ENCODE results near the gene RNF181. TPM values are rescaled to one million over a fixed set of nuclear protein-coding genes. Genes with fewer than 3 reads are reported as not detected.

Gene RNF181, protein sequence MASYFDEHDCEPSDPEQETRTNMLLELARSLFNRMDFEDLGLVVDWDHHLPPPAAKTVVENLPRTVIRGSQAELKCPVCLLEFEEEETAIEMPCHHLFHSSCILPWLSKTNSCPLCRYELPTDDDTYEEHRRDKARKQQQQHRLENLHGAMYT
- 105 and 194 TPM in 2 replicates for total RNA-seq

DNA sequence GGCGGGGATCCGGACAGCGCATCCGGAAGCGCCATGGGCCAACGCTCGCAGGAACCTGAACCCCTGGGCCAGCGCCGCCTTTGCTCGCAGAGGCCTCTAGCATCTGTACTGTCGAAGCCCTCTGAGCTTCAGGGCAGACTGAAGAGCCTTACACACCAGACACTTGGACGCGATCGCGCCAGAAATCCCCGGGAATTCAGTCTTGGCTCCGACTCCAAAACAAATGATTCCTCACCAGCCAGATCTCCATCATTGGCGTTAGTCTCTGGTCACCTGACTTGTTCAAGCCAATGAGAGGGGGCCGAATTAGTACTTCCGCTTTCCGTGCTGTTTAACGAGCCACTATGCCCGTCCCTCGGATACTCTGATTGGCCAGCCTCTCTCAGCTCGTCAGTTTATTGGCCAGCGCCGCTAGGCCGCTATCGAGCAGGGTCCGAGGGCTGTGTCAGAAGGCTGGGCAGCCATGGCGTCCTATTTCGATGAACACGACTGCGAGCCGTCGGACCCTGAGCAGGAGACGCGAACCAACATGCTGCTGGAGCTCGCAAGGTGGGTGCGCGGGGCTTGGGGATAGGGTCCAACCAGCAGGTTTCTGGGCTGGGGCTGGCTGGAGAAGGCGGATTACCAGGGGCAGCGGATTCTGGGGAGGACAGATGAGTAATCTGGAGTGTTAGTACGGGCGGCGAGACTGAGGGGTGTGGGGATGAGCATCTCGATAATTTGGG lies at the start of gene RNF181:
Gene RNF181, plus strand, starts transcription at position 445 of the 725 bp plus-strand sequence. Its CDS starts 19 bp downstream, at position 464.

DNA sequence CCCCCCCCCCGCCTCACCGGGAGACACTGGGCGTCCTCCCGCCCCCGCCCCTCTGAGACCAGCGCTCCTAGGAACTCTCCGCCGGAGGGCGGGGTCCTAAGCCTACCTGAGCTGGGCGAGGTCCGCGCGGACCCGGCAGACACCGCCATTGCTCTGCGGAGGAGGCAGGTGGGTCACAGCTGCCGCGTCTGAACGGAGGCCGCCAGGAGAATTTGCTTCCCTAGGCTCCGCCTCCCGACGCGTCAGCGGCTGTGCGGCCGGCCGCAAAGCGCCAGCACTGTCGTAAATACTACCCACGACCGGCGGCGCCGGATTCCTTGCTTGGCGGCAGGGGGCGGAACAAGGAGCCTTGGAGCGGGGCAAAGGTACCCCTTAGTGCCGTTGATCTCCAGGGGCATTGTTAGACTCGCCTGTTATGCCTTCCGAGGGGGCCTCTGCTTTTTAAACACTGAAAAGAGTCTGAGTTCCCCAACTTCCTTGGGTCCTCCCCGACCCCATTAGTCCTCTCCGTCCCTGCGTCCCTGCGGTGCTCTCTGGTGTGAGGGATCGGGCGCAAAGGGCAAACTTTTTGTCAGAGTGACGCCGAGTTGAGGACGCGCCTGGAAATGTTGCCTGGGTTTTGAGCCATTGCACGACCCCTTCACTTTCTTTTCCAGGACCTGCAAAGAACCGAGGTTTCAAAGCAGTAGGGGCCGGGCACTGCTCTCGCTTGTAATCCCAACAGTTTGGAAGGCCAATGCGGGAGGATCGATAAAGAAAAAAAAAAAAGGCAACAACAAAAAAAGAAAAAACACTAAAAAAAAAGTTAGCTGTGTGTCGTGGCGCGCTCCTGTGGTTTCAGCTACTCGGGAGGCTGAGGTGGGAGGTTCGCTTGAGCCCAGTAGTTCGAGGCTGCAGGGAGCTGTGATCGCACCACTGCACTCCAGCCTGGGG lies 34.0 kb upstream of the RNF181 start, which contains the start of gene GGCX:
Gene GGCX, minus strand, starts transcription at position 214 of the 933 bp plus-strand sequence. Its CDS starts 65 bp downstream, at position 149.

DNA sequence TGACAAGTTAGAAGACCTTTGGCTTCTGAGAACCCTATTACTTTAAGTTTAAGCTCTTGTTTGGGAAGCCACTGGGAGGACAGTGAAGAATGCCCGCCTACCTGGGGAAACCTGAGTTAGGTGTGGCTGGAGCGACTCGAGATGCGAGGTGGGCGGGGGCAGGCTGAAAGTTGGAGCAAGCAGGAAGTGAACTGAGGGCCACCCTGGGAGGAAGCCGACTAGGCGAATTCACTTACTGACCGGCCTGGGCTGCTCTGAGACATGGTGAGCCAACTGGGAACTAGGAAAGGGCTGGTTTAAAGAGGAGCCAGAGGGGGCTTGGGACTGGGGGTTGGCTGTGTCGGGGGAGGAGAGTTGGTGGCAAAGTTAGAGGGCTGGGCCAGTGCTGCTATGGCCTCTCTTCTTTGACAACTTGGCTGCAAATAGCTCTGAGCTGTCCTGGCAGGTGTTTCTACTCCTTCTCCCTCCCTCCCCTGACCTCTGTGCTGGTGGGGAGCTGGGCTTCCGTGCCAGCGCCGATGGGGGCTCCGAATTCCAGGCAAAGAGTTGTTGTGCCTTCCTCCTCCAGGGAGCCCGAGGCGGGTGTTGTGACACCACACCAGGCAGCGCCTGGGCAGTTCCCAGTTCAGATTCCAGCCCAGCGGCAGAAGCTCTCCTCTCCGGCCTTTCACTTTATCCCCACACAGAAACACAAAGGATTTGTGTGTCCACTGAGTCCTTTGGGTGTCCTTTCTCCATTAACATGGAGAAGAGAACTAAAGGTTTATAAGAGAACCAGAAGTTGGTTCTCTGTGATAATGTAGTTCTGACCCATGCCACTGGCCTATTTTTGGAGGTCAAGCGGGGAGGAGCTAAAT lies 17.9 kb upstream of the RNF181 start, which contains the start of gene VAMP8:
Gene VAMP8, plus strand, starts transcription at position 201 of the 857 bp plus-strand sequence. Its CDS starts 61 bp downstream, at position 262.

DNA sequence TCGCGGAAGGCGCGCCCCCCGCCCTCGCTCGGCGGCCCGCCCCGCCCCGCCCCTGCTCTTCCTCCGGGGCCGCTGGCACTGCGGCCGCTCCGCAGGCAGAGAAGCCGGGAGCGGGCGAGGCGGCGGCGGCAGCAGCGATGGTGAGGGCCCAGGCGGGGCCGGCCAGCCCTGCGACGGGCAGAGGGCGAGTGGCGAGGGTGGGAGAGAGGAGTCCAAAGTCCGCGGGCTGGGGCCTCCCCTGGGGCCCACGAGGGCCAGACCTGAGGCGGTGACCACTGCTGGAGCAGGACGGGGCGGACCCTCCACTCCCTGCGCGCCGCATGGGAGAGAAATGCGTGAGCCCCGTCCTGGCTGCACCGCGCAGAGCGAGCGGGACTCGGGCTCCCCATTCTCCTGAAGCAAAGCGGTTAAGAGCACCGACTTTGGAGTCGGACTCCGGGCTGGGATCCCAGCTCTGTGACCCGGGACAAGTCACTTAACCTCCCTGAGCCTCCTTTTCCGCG lies 11.1 kb upstream of the RNF181 start, which contains the start of gene VAMP5:
Gene VAMP5, plus strand, starts transcription at position 78 of the 503 bp plus-strand sequence. Its CDS starts 60 bp downstream, at position 138.

DNA sequence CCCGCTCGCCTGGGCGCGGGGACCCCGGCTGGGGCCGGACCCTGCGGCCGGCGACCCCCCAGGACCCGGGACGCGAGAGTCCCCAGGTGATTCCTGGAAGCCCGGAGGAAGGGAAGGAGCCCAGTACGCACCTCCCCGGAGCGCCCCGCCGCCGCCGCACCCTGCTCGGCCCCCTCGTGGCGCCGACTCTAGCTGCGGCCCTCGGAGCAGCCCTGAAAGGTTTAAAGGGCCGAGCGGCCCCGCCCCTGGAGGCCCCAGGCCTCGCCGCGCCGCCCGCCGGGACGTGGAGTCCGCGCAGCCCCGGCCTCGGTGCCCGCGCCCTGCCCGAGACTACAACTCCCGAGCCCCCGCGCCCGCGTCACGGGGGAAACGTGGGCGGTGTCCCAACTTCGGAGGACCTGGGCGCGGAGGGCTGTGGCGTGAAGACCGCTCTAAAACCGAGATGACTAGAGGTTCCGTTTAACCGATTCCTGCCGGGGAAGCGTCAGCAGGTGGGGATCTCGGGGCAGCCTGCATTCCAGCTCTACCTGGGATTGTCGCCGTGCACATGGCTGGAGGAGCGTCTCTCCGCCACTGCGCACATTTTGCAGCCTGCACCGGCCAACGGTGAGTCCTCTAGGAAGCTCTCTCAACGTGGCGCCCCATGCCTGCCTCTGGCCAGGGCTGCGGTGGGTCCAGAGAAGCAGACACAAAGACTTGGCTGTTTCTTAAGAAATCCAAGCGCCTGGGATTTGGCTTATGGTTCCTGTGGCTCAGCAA lies 7.1 kb downstream of the RNF181 start, which contains the start of gene TMEM150A:
Gene TMEM150A, minus strand, starts transcription at position 223 of the 759 bp plus-strand sequence. CDS start 750 bp downstream, outside the sequence.

DNA sequence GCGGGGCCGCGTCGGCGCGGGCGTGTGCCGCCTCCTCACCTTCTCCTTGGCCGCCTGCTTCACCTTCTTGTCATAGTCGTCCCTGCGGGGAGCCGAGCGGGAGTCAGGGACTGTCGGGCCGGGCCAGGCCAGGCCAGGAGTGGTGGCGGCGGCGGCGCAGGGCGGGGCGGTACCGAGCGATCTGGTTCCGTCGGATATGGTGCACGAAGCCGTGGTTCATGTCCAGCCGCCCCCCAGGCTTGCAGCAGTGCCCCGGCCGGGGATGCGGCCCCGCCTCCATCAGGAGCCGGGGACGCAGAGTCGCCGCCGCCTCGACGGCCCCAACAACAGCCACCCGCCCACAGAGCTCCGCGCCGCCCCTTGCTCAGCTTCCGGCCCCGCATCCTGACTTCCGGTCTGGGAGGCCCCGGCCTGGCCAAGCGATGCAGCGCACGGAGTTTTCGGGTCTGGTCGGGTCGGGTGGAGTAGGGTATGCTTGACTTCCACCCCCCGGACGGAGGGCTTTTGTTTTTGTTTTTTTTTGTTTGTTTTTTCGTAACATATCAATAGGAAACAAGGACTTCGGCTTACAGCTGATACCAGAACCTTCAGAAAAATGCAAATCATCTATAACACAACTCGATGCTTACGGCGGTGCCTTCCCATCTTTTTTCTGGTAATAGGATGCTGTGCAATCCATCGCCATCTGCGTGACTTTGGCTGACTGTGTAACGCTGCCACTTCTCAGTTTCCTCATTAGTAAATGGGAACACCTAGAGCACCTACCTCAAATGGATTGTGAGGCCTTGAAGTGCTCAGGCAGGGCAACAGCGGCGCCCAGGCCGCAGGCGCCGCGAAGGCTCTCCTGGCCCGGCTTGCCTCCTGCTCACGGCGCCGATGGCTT lies 16.4 kb downstream of the RNF181 start, which contains the start of gene C2orf68:
Gene C2orf68, minus strand, starts transcription at position 362 of the 883 bp plus-strand sequence. Its CDS starts 82 bp downstream, at position 280.

Small RNAs within 50 kb of the gene (small RNA-seq; reads per million reads assigned to genes)
- not detected for gene RN7SL126P

Other genes with a start within 250 kb of the RNF181 start
- gene RETSAT, start 241.2 kb upstream of the RNF181 start, total RNA-seq, result 41.5 and 45.5 TPM in 2 replicates
- 12.5 and 15.6 TPM in 2 replicates for gene ELMOD3, start 241.0 kb upstream of the RNF181 start, total RNA-seq
- gene CAPG, start 185.4 kb upstream of the RNF181 start, total RNA-seq, result 86.2 and 140 TPM in 2 replicates
- under 0.01 TPM in 1 of 2 replicates, not detected in the other for gene SH2D6, start 177.0 kb upstream of the RNF181 start, total RNA-seq
- 127 and 158 TPM in 2 replicates for gene MAT2A, start 56.6 kb upstream of the RNF181 start, total RNA-seq
- 24.6 and 38.5 TPM in 2 replicates for gene GGCX, start 34.3 kb upstream of the RNF181 start, total RNA-seq
- gene VAMP8, start 18.2 kb upstream of the RNF181 start, total RNA-seq, result 0.59 TPM in 1 of 2 replicates, not detected in the other
- gene VAMP5, start 11.3 kb upstream of the RNF181 start, total RNA-seq, result 16.2 and 25.0 TPM in 2 replicates
- 8.6 and 9.6 TPM in 2 replicates for gene TMEM150A, start 7.0 kb downstream of the RNF181 start, total RNA-seq
- 10.7 and 17.2 TPM in 2 replicates for gene C2orf68, start 16.3 kb downstream of the RNF181 start, total RNA-seq
- 39.7 and 46.7 TPM in 2 replicates for gene USP39, start 20.4 kb downstream of the RNF181 start, total RNA-seq
- not detected in 2 replicates for gene SFTPB, start 72.5 kb downstream of the RNF181 start, total RNA-seq
- gene GNLY, start 98.6 kb downstream of the RNF181 start, total RNA-seq, result not detected in 2 replicates
- gene ATOH8, start 158.2 kb downstream of the RNF181 start, total RNA-seq, result 5.5 and 7.7 TPM in 2 replicates